Hematopoietic multipotent progenitor cell treated with erythropoietin and hydrocortisone succinate and interleukin-3 and kit ligand, for 8 days (in vitro differentiated cells): ENCODE measurements around the gene KCTD1.
A peak's percentile ranks its signal among the peaks of the same experiment; 100 is the strongest.

Source experiments
- DNase-seq: peaks from one replicate; pipeline ENCODE4 v3.0.0-alpha.2; 2015

The KCTD1 gene

DNA sequence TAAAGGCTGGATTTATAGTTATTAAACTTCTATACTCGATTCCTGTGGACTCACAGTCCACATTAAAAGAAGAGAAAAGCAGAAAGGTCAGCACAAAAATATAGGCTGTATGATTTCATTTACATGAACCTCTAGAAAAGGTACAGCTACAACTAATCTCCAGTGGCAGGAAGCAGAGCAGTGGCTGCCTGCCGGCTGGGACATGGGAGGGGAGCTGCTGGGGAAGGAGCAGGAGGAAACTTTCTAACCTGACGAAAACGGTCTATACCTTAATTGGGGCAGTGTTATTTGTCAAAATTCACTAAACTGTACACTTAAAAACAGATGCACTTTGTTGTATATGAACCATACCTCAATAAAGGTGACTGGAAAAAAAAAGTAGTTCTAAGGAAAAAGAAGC lies 26.7 kb downstream of the KCTD1 start:
- no peak for DNase-seq

DNA sequence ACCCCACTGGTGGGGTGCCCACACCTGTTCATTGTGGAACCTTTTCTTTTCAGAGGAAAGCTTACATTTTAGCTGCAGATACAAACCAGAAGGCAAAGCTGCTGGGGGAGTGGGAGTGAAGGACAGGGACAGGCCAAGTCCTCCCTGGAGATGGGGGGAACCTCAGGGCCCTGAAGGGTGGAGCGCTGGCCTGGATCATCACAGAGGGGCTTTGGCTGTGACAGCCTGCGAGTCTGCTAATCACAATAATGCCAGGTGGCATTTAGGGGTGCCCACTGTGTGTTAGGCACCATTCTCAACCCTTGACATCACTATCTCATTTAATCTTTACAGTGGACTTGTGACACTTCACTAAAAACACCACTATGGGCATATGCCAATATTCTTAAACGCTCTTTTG lies 27.4 kb downstream of the KCTD1 start:
- DNase-seq = no peak

DNA sequence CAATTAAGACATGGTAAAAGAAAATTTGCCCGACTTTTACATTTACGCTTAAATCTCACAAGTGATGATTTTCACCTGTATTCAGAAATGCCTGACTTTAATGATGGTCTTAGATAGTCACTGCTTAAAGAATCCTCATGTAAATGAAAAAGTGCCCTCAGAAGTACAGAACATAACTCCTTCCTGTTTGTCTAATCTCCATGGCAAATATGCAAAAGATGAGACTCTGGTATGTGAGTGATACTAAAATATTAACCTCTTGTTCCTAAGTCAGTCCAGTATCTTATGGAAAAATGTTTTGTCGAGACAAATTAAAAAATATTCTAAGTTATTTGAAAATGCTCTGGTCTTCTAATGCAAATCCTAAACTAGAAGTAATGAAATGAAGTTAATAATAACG lies 29.2 kb downstream of the KCTD1 start:
- DNase-seq = no peak

DNA sequence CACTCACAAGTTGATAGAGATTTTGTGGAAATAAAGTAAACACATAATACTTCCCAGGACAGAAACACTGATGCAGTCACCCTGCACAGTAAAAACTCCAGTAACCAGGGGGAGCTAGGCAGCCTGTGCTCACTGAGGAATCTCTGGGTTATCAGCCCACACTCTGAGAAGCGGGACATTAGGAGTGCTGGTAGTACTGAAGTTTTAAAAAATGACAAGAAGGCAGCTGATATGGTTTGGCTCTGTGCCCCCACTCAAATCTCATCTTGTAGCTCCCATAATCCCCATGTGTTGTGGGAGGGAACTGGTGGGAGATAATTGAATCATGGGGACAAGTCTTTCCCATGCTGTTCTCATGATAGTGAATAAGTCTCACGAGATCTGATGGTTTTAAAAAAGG lies 31.4 kb downstream of the KCTD1 start:
- DNase-seq = peak; percentile 26

DNA sequence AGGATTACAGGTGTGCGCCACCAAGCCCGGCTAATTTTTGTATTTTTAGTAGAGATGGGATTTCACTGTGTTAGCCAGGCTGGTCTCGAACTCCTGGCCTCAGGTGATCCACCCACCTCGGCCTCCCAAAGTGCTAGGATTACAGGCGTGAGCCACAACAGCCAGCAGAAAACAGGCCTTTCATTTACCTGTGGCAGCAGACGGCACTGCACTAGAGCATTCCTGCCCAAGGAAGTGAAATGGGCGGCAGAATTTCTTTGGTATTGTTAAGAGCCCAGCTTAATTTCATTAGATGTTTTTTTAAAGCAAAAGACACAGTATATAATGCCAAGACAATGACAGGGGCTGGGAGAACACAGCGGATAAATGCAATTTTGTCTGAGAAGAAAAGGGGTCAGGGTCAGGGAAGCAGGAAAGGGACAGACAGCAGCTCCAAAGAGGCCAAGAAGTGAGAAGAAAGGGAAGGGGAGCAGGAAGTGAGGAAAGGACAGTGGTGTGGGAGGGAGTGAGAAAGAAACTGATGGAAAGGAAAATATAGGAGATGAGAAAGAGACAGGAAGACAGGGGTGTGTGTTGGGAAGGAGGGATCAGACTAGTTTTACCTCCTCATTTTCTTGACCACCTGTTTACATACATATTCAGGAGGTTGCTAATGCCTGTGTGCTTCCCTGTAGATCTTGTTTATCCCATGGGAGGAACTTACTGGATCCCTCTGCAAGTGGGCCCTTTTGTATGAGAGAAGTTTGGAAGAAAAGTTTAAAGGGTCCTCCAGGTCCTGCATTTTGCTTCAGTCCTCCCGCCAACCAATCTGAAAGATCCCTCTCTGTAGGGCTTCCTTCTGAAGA lies 32.5 kb downstream of the KCTD1 start:
- no peak for DNase-seq

DNA sequence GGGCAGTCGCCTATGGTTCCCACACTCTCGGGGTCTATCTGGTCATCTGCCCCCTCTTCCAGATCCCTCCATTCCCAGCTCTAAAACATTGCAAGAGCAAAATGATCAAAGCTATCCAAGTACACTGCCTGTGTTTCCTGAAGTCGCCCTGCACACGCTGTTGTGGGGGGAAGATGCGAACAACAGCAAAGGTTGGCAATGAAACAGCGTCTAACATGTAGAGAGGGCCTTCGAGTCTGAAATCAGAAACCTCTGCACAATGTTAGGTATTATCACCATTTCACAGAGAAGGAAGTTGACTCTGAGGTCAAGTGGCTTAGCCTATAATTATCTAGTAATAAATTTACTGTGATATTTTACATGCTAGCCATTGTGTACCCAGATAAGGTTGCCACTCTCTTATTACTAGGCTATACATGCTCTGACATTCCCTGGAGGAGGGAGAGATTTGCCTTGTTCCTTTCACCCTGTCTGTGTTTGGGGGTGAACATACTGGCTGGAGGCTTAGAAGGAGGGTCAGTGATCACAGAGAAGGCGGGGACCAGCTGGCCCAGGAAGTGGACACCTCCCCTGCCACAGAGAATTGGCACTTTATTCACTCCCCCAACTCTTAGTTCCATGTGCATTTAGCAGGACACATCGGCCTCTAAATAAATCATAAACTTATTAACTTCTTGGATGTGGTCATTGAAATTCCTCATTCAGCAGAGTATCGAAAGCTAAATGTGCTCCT lies 36.8 kb downstream of the KCTD1 start:
- DNase-seq = peak; percentile 45

DNA sequence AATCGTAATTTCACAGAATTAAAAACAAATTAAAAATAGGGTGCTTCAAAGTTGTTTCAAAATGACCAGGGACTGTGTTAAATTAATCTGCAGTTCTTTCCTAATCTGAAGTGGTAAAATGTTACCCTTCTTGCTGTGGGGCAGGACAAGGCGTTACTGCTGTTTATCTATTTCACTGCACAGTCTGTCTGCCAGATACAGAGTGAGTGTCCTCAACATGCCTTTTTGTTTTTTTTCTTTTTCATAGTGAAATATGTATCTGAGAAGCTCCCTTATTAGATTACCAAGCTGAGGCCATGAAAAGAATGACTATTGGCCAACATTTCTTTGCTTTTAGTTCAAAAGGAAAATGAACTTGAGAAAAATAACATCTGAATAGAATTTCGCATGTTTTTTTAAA lies 38.0 kb downstream of the KCTD1 start:
- DNase-seq = peak; percentile 64

DNA sequence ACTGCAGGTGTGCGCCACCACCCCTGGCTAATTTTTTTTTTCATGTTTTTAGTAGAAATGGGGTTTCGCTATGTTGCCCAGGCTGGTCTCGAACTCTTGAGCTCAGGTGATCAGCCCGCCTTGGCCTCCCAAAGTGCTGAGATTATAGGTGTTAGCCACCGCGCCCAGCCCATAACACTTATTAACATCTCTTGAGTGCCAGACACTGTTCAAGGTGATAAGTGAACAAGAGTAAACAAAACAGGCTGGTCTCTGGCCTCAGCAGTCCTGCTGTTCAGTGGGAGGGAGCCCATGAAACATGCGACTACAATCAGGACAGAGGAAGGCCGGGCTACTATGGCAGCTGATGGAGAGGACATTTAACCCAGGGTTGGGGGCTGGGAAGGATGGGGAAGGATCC lies 42.3 kb downstream of the KCTD1 start:
- DNase-seq = no peak

DNA sequence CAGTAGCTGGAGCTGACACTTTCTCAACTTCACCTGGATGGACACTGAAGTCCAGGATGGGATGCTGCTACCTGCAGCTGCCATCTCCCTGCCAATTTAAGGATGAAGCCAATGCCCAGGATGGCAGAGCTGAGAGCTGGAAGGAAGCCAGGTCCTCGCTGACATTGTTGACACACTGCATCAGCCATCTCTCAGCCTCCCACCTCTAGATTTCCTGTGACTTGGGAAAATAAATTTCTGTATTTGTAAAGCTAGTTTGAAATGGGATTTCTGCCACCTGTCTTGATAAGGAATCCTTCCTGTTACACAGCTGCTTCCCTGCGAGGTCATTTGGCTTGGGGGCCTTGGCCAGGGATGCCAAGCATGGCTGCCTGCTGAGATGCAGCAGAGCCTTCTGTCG lies 43.5 kb downstream of the KCTD1 start:
- DNase-seq = no peak

DNA sequence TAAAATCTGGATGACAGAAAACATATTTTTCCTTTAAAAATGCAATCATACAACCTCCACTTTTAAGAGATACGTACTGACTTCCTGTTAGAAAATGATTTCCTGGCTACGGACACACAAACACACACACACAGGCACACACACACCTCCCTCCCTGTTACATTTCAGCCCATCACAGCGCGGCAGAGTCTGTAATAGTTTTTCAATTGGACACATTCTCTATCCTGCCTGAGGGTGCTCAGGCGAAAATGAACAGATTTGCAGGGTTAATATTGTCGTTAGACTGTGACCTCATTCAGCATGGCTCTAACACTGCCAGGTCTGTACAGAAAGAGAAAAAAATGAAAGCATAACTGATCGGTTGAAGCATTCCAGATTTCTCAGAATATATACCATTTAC lies 45.0 kb downstream of the KCTD1 start:
- DNase-seq = no peak

DNA sequence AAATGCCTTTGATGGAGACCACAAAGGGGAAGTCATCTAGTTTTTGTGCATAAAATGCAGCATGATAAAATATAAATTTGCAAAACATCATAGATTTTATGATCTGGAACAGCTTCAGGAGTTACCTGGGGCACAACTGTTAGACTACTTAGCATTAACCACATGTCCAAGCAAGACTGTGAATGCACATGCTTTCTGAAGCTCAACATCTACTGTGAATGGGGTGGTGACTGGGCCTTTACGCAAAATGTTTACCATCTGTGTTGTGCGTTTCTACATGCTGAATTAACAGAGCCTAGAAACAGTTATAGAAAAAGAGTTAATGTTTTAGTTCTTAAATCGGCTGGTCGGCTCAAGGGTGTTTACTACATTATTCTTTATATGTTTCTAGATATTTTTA lies 45.5 kb downstream of the KCTD1 start:
- DNase-seq = no peak

DNA sequence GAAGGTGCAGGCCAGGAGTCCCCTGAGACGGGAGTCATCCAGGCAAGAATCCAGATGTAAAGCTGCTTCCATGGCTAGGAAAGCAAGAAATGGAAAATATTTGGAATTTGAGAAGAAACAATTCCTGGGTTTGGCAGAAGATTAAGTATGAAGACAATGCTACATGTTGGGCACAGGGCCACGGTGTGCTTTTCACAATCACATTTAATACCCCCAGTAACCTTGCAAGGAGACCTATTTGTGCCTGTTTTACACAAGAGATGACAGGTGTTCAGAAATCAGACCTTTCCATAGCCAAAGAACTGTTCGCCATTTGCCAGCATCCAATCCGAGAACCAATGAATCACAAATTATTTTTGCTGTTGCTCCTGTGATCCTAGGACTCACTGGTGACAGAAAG lies 50.5 kb downstream of the KCTD1 start:
- no peak for DNase-seq

DNA sequence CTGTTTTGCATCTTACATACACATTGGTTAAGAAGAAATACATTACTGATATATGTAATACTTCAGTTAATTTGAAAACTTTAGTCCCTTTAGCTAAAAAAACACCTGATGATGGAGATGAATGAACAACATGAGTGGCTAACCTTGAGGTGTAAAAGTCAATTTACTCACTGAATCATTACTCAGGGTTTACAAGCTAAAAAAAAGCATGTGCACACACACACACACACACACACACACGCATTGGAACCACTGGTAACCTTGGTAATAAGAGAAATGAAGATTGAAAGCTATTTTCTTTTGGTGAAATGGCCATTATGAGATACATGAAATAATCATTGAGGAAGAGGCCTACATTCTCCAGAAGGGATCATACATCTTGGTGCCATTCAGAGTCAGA lies 51.8 kb downstream of the KCTD1 start:
- DNase-seq = no peak

DNA sequence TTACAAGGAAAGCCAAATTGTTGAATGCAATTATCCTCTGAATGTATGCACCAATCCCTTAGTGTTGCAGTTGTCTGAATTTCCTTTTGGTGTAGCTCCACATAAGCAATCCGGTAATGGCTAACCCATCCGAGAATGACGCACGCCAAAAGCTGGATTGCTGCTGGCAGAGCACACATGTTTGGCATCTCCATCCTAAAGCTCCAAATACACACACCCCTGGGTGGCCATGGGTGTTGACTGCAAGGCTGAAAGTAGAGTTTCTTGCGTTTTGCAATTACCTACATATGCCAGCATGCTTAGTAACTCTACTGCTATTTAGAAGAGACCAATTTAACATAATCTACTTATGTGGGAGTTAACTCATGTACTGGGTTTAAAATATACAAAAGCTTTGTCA lies 53.1 kb downstream of the KCTD1 start:
- DNase-seq = no peak

DNA sequence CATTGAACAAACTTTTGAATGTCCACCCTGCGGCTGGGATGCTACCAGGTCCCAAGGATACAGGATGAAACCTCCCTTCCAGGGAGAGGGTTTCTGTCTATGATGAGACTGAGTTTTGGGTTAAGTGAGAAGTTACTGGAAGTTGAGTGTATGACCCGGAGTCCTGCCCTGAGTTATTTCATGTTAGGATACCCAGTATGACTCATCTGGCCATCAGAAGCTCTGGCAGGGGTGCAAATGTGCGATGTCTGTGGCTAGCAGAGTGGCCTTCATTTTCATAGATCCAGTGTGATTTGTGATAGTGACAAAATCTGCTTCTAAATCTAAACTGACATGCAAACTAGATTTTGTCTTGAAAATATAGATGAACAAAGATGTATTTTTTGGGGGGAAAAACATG lies 55.3 kb downstream of the KCTD1 start:
- no peak for DNase-seq

DNA sequence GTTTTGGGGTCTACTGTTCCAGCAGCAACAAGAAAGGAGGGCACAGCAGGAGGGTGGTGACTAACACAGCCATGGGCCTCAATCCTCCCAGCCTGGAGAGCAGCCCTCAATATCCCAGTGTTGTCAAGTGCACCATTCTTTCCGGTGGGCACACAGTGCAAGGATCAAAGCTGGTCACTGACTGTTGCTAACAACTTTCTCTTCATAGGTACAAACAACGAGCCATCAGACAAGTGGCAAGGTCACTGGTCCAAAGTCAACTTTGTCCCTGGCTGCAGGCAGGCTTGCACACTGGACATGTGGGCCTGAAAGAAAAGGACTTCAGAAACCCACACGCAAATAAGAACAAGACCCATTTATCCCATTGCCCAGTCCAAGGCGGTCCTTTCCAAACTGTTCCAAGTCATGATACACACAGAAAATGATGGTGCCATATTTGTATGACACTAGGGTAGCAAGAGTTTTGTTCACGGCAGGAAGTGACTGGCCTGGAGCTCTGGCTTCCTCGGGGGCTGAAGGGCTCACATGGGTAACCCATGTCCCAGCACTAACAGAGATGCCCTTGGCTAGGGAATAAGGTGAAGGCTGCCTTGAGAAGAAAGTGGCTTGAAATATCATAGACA lies 57.0 kb downstream of the KCTD1 start:
- no peak for DNase-seq

DNA sequence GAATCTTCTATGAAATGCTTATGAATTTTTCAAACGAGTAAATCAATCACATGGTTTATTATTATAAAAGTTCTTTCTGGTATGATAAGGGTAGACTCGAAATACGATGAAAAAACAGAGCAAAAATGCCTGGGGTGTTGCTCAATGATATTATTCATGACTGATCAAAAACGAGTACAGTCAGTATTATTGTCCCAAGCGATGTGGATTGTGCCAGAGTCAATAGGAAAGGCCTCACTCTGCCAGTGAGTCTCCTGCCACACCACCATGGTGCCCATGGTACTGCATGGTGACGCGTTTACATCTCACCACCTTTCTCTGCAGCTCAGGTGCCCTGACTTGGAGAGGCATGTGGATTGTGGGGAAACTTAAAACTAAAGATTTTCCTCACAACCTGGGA lies 58.5 kb downstream of the KCTD1 start:
- DNase-seq = no peak

DNA sequence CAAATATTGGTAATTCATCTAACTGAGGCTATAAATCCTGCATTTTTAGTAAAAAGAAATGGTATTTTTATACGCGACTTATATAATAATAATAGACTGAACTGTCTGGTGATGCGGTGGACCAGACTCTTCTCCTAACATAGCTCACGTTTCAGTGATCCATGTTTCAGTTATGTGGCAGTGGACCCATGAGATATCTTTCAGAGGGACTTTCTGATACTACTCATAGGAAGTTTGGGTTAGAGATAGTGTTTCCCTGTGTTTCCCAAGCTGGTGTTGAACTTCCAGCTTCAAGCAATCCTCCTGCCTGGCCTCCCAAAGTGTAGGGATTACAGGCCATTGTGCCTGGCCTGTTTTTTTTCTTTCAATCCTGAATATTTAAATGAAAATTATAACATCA lies 59.2 kb downstream of the KCTD1 start:
- DNase-seq = no peak

DNA sequence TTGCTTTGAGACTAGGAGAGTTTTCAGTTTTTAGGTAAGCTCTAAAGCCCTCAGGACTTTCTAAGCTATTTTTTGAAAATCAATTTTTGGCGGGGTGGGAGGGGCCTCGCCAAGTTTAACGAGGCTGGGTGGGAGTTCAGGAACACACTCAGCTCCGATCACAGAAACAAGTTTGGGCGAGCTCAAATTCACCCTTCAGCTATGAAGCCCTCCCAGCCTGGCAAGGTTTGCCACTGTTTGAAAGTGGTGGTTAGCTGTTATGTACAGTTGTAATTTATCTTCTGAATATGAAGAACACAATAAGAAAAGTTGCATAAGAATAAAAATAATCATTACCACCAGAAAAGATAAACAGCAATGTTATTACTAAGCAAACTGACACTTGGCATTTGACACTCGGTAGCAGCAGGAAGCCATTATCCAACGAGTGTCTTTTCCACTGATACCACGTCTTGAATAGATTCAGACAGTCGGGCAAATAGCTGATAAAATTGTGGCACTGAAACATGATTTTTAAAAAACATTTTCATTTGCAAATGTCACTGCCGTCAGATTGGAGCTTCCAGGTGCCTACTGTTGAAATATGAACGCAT lies 59.8 kb downstream of the KCTD1 start:
- no peak for DNase-seq

DNA sequence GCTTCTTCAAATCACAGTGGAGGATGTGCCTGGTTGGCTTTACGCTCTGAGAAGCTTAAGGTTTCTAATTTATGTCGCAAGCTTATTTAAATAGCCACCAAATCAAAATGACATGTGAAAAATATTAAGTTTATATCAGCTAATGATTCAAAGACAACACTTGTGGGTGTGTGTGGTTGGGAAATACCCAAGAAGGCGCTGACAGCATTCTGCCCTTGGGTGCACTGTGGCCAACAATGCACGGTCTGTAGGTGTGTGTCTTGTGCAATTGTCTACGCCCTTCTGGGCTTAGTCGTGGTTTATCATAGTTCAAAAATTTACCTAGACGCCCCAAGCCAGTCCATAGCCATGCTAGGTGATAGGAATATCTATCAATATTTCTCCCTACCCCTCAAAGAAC lies 60.9 kb downstream of the KCTD1 start:
- DNase-seq = no peak

DNA sequence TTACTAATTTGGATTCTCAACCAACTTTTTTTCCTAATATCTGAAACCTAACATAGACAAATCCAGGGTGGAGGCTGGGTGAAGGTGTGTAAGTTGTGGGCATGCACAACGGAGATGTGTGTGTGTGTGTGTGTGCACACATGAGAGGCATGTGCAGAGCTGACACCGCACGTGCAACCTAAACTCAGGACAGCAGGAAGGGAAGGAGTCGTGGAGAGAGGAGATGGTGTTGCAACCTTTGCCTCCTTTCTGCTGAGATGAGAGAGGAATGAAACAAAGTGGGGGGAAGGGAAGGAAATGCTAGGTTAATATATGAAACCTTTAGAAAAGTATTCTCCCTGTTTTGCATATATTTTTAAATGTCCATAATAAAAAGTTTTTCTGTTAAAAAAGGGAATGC lies 64.7 kb downstream of the KCTD1 start:
- no peak for DNase-seq

DNA sequence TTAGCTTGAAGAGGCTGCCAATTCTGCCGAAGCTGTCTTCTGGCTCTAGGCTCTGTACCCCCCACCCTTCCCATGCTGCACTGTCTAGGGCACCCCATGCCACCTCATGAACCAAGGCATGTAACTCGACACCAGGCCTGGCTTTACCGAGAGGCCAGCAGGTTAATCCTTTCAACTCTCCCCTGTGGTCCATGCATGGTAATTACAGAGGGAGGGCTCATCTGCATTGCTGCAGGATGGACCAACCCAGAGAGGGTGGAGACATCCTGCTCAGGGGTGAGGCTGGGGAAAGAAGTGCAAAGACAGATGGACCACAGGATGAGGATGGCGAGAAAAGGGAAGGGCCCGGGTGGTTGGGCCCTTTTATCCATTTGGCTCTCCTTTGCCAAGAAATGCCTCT lies 65.8 kb downstream of the KCTD1 start:
- no peak for DNase-seq

DNA sequence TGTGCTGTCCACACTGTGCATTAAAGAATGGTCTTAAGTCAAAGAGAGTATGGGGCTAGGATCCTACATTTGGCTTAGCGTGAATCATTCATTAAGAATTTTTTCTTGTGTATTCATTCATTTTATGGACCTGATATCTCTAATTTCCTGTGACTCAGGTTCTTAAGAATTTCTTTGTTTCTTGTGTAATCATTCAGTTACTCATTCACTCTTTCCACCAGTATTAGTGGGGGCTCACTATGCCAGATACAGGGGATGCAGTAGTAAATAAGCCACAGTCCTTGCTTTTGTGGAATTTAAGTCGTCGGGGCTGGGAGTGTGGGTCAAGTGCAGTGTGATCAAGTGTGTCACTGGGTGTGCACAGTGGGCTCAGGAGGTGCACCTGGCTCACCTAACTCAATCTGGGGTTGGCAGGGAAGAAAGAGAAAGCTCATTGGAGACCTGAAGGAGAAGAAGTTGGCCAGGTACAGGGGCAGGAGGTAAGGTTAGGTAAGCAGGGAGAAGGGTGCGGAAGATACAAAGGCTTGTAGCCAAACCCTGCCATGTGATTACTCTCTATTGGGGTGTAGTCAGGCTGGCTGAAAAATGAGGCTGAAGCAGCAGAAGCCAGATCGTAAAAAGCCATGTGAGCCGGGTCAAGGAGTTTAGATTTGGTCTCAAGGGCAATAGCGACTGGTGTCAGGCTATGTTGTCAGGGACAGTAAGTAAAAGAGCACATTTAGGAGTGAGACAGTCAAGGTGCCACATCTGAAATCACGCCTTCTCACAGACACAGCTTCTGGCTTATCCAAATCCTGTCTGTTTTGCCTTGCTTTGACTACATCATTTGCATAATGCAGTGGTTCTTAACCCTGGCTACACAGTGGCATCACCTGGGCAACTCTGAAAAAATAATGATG lies 67.2 kb downstream of the KCTD1 start:
- no peak for DNase-seq
